Ascending aorta (tissue), 2 donors: Measurements from ENCODE around the gene ZGRF1. TPM values are rescaled to one million over a fixed set of nuclear protein-coding genes. Genes with fewer than 3 reads are reported as not detected.

ENCODE experiments used
- DNase-seq, 2 donors: peaks; one replicate each; pipeline ENCODE4 v3.0.0-alpha.2; 2019; ENCODE audit warnings: low spot score in 2 of 2
- H3K27ac ChIP-seq, 2 donors: fragments of 200-600 bp; sonication (generic); one replicate each; pipeline ENCODE4 v1.5.1; 2016 to 2017; ENCODE audit warnings: mild to moderate bottlenecking in 1 of 2
- H3K27me3 ChIP-seq: fragments of 200-600 bp; sonication (generic); one replicate; pipeline ENCODE4 v1.5.1; 2017
- H3K36me3 ChIP-seq, 2 donors: fragments of 200-600 bp; sonication (generic); one replicate each; pipeline ENCODE4 v1.5.1; 2016
- H3K4me1 ChIP-seq, 2 donors: fragments of 200-600 bp; sonication (generic); one replicate each; pipeline ENCODE4 v1.5.1; 2016 to 2017; ENCODE audit warnings: mild to moderate bottlenecking in 1 of 2
- H3K4me3 ChIP-seq, 2 donors: fragments of 200-600 bp; sonication (generic); one replicate each; pipeline ENCODE4 v1.5.1; 2016 to 2017; ENCODE audit warnings: mild to moderate bottlenecking in 1 of 2
- H3K9me3 ChIP-seq, 2 donors: fragments of 200-600 bp; sonication (generic); one replicate each; pipeline ENCODE4 v1.5.1; 2016
- intact Hi-C: fragments of 100-400 bp; cut with DNase I; formaldehyde crosslinking; loops from one replicate; pipeline ENCODE4 v1.15.1; 2023
- total RNA-seq: library from RNA; depleted of rRNA; stranded (reverse); fragments of >200 nt; gene quantifications from one replicate; pipeline ENCODE4 v1.1.0, GENCODE V29; 2016
- TF ChIP-seq, protein P1 (sequence below), 3 experiments: fragments of 200-600 bp in 2 of 3; fragments of 450-650 bp in 1 of 3; sonication (generic) in 2 of 3; IDR thresholded peaks; one replicate each; pipeline ENCODE4 v1.5.1; 2016 to 2019; ENCODE audit warnings: antibody characterized with exemption in 3 of 3, mild to moderate bottlenecking in 1 of 3, moderate library complexity in 1 of 3

Gene ZGRF1
- total RNA-seq, 1 donor from 2014 or later: 0.11 TPM

DNA sequence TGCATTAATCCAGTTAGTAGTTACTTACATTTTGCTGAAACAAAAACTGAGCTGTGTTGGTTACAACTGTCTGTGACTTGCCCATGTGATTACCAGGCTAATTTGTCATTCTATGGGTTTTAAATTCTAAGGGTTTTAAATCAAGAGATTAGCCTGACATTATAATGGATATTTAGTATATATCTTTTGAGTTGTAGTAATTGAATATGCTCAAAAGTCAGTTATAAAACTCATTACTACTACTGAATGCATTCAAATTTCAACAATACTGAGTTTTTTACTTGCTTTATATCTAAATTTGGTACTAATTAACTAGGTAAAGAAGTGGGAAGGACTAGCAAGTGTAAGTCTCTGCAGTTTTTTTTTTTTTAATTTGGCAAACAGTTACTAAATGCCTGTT is 14.9 kb upstream of the ZGRF1 start:
- H3K27ac ChIP-seq: no peak overlapping the region
- H3K36me3 ChIP-seq: peaks cover 53 to 89% of the 10 kb centered on the region in 2 donors
- no peaks in the 10 kb centered on the region for H3K4me1 ChIP-seq
- H3K9me3 ChIP-seq: no peaks in the 10 kb centered on the region
- H3K27me3 ChIP-seq: no peaks in the 10 kb centered on the region
- DNase-seq: no peak
- TF ChIP-seq, protein P1, sequence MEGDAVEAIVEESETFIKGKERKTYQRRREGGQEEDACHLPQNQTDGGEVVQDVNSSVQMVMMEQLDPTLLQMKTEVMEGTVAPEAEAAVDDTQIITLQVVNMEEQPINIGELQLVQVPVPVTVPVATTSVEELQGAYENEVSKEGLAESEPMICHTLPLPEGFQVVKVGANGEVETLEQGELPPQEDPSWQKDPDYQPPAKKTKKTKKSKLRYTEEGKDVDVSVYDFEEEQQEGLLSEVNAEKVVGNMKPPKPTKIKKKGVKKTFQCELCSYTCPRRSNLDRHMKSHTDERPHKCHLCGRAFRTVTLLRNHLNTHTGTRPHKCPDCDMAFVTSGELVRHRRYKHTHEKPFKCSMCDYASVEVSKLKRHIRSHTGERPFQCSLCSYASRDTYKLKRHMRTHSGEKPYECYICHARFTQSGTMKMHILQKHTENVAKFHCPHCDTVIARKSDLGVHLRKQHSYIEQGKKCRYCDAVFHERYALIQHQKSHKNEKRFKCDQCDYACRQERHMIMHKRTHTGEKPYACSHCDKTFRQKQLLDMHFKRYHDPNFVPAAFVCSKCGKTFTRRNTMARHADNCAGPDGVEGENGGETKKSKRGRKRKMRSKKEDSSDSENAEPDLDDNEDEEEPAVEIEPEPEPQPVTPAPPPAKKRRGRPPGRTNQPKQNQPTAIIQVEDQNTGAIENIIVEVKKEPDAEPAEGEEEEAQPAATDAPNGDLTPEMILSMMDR (IDR thresholded peaks at IDR 0.05): no peak
- H3K4me3 ChIP-seq: no peak overlapping the region
- intact Hi-C loops: no loop called here

DNA sequence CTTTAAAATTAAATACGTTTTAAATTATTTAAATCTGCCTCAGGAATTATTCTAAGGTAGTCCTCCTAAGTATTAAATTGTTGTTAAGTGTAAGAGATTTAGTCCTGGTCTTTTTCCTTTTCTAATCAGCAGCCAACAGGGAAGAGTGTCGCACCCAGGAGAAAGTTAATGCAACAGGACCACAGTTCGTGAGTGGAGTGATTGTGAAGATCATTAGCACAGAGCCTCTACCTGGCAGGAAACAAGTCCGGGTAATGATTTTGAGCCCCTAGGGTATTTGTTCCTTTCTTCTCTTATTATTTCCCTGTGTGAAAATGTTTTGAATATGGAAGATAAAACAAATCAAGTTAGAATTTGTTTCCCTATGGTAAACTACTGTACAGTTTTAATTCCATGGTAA is 13.6 kb upstream of the ZGRF1 start:
- Histone ChIP-seq H3K4me1 (no peaks in the 10 kb centered on the region), H3K9me3 (no peaks in the 10 kb centered on the region), H3K27me3 (no peaks in the 10 kb centered on the region), H3K27ac (no peak overlapping the region), H3K36me3 (peaks cover 57 to 89% of the 10 kb centered on the region in 2 donors), H3K4me3 (no peak overlapping the region)
- TF ChIP-seq, protein P1 (IDR thresholded peaks at IDR 0.05): no peak
- DNase-seq: no peak
- intact Hi-C loops: no loop called here

DNA sequence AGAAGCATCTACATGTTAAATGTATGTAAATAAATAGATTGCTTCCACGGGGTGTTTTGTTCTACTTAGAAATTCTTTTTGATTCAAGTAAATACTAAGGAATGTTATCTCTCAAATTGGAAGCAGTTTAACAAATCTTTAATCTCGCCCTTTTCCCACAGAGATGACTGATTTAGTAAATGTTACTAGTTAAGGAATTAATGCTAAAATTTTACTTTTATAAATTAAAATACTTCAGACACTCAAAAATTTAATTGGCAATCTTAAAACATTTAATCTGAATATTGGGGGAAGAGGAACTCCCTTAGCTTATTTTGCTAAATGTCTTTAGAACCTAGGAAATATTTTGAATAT is 12.3 kb upstream of the ZGRF1 start:
- Histone ChIP-seq H3K36me3 (peaks cover 52 to 78% of the 10 kb centered on the region in 2 donors), H3K4me1 (no peaks in the 10 kb centered on the region), H3K27me3 (no peaks in the 10 kb centered on the region), H3K27ac (no peak overlapping the region), H3K9me3 (no peaks in the 10 kb centered on the region), H3K4me3 (no peak overlapping the region)
- DNase-seq: no peak
- TF ChIP-seq, protein P1 (IDR thresholded peaks at IDR 0.05): no peak
- intact Hi-C loops: no loop called here

DNA sequence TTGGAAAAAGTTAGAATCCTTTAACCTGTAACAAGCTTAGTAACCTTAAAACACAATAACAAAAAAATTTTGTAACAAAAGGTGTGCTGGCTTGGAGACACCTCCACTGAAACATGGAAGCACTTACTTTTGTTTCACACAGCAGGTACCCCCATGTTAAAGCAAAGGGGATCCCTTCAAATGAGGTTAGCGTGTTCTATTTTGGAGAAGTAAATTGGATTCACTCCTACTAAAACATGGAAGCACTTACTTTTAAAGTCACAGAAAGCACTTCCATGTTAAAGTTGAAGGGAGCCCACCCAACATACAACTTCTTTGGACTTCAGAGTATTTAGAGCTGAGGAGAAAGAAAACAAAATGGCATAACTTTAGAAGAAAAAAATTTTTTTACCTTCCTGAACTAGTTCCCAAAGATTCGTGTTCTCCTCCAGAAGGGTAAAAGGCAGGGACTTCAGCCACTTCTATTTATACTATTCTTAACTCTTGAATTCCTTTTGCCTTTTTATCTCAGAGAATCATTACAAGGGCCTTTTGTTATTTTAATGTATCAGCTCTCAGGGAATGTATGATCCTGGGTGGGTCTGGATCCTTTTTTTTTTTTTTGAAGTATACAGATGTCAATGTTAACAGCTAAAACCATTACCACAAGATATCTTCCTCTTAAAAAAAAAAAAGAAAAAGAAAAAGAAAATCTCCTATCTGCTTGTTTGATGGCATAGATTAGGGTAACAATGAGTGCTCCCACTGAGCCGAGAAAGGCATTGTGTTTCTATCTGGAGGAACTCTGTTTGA is 11.8 kb upstream of the ZGRF1 start:
- Histone ChIP-seq H3K27me3 (no peaks in the 10 kb centered on the region), H3K36me3 (peaks cover 47 to 72% of the 10 kb centered on the region in 2 donors), H3K27ac (no peak overlapping the region), H3K9me3 (no peaks in the 10 kb centered on the region), H3K4me1 (no peaks in the 10 kb centered on the region), H3K4me3 (no peak overlapping the region)
- intact Hi-C loops: no loop called here
- TF ChIP-seq, protein P1 (IDR thresholded peaks at IDR 0.05): no peak
- DNase-seq: no peak

DNA sequence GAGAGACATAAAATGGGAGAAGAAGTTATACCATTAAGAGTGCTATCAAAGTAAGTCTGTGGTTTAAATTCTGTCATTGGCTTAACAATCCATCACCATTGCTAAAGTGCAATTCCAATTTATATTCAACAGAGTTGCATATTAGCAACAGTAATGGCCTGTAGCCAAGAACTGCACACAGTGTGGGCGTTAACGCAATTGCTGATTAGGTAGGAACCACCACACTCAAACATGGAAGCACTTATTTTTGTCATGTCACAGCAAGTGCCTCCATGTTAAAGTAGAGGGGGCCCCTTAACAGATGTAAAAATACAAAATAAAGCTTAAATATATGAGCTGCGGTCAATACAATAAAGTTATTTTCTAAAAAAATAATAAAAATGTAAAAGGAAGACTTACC is 11.1 kb upstream of the ZGRF1 start:
- no peaks in the 10 kb centered on the region for H3K4me1 ChIP-seq
- no peak overlapping the region for H3K27ac ChIP-seq
- no peaks in the 10 kb centered on the region for H3K9me3 ChIP-seq
- peaks cover 43 to 65% of the 10 kb centered on the region in 2 donors for H3K36me3 ChIP-seq
- no peaks in the 10 kb centered on the region for H3K27me3 ChIP-seq
- TF ChIP-seq, protein P1 (IDR thresholded peaks at IDR 0.05): no peak
- intact Hi-C loops: no loop called here
- no peak for DNase-seq
- no peak overlapping the region for H3K4me3 ChIP-seq
